Type B pancreatic cell (in vitro differentiated cells): ENCODE results near the gene UBC. TPM values are rescaled to one million over a fixed set of nuclear protein-coding genes. Genes with fewer than 3 reads are reported as not detected.
"Not testable (repeated sequence)": the region's sequence is repeated elsewhere in the genome, so short reads cannot be mapped to it uniquely, and the experiment has no call there.

ENCODE experiments used
- DNase-seq: peaks from one replicate; pipeline ENCODE4 v3.0.0; 2021; ENCODE audit warnings: mixed read lengths; ENCODE audit not compliant: unreplicated experiment; ENCODE audit errors: extremely low spot score
- H3K27ac Mint-ChIP-seq: 2 replicates; pipeline ENCODE4 v1.8.0; 2021; ENCODE audit warnings: mild to moderate bottlenecking, mixed read lengths
- H3K27me3 Mint-ChIP-seq: 2 replicates; pipeline ENCODE4 v1.8.0; 2021; ENCODE audit warnings: mixed read lengths
- H3K36me3 Mint-ChIP-seq: 2 replicates; pipeline ENCODE4 v1.8.0; 2021; ENCODE audit warnings: mixed read lengths
- H3K4me1 Mint-ChIP-seq: one replicate; pipeline ENCODE4 v1.8.0; 2021; ENCODE audit warnings: mixed read lengths; ENCODE audit not compliant: unreplicated experiment
- H3K4me3 Mint-ChIP-seq: 2 replicates; pipeline ENCODE4 v1.8.0; 2021; ENCODE audit warnings: mild to moderate bottlenecking, mixed read lengths
- H3K9me3 Mint-ChIP-seq: 2 replicates; pipeline ENCODE4 v1.8.0; 2021; ENCODE audit warnings: mixed read lengths
- CTCF ChIP-seq: fragments of 200-600 bp; sonication (generic); conservative IDR thresholded peaks from 2 replicates; pipeline ENCODE4 v1.5.0; 2021; ENCODE audit warnings: antibody characterized with exemption, mild to moderate bottlenecking
- total RNA-seq: library from RNA; stranded (reverse); gene quantifications from 2 replicates; pipeline ENCODE4 v1.2.1, GENCODE V29; 2021; ENCODE audit warnings: low replicate concordance

The UBC gene
- total RNA-seq, 1 donor from 2014 or later, result 761 TPM

GRCh38 chr12:124906606-124907261, 7.7 kb downstream of the UBC start:
- peaks cover 11% of the 10 kb centered on the region for H3K27me3 Mint-ChIP-seq
- peak overlapping the region; percentile 52 for H3K27ac Mint-ChIP-seq
- DNase-seq, result peak; percentile 81
- peak overlapping the region; percentile 14 for H3K4me3 Mint-ChIP-seq
- H3K4me1 Mint-ChIP-seq, result peaks cover 38% of the 10 kb centered on the region
- no peaks in the 10 kb centered on the region for H3K9me3 Mint-ChIP-seq
- peak; percentile 97 for TF ChIP-seq CTCF
- peaks cover 19% of the 10 kb centered on the region for H3K36me3 Mint-ChIP-seq

DNA sequence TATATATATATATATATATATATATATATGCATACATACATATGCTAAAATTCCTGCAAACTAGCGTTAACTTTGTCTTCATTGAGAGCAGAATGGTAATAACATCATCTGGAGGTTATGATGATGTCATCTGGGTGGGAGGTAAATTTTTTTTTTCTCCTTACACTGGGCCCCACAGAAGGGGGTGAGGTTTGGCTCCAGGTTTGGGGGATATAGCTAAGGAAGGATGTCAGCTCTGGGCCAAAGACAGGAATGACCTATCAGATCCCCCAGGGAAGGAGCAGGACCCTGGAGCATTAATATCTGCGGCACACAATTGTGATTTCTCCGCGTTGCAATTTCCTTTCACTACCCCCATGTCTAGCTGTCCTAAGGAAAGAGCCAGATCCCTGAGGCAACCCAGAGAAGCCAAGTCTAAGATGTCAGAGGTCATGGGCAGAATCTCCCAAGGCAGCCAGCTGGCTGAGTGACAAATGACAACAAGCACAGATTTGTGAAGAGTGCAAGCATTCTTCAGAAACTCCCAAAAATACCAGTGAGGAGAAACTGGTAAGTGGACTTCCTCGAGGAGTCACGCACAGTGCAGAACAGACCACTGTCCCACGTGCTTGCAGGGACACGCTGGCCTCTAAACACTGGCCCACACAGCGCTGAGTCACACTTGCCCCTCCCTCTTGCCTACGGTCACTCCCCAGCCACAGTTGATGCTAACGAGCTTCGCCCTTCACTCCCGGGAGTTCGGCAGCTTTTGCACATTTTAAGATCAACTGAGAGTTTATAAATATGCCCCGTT, 9.9 kb downstream of the UBC start:
- DNase-seq, result no peak
- Mint-ChIP-seq H3K9me3 (no peaks in the 10 kb centered on the region), H3K4me3 (peak overlapping the region; percentile 46), H3K27ac (peak overlapping the region; percentile 89), H3K4me1 (peaks cover 21% of the 10 kb centered on the region), H3K27me3 (no peaks in the 10 kb centered on the region), H3K36me3 (no peaks in the 10 kb centered on the region)
- no peak for TF ChIP-seq CTCF

GRCh38 chr12:124902916-124903315, 11.5 kb downstream of the UBC start:
- Mint-ChIP-seq H3K9me3 (no peaks in the 10 kb centered on the region), H3K36me3 (no peaks in the 10 kb centered on the region), H3K4me1 (peaks cover 30% of the 10 kb centered on the region), H3K27me3 (no peaks in the 10 kb centered on the region), H3K27ac (no peak overlapping the region), H3K4me3 (no peak overlapping the region)
- no peak for DNase-seq
- no peak for TF ChIP-seq CTCF

DNA sequence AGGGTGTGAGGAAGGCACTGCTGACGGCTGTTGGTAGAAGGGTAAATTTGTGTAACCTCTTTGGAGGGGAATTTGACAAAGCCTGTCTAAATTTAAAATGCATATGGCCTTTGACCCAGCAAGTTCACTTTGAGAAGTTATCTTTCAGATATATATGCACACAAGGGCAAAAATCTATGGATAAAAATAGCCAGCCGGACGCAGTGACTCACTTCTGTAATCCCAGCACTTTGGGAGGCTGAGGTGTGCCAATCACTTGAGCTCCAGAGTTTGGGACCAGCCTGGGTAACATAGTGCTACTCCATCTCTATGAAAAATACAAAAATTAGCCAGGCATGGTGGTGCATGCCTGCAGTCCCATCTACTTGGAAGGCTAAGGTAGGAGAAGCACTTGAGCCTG, 13.4 kb downstream of the UBC start:
- peaks cover 4% of the 10 kb centered on the region for H3K9me3 Mint-ChIP-seq
- no peaks in the 10 kb centered on the region for H3K36me3 Mint-ChIP-seq
- no peaks in the 10 kb centered on the region for H3K27me3 Mint-ChIP-seq
- H3K4me1 Mint-ChIP-seq, result peaks cover 23% of the 10 kb centered on the region
- no peak for DNase-seq
- no peak overlapping the region for H3K4me3 Mint-ChIP-seq
- H3K27ac Mint-ChIP-seq, result no peak overlapping the region
- TF ChIP-seq CTCF, result no peak

DNA sequence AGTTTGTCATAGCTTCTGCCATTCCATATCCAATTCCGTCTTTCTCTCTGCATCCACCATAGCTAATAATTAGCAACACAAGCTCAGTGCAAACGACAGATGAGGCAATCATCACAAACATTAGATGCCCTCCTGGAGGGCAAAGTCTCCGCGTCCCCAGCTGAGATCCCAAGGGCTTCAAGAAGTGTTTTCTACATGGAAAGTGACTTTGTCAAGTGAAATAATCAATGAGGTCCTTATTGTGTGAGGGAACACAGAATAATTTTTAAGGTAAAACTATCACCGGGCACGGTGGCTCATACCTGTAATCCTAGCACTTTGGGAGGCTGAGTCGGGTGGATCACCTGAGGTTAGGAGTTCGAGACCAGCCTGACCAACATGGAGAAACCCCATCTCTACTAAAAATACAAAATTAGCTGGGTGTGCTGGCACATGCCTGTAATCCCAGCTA, 14.1 kb downstream of the UBC start:
- not testable (repeated sequence) for H3K27me3 Mint-ChIP-seq, H3K4me3 Mint-ChIP-seq, H3K27ac Mint-ChIP-seq, H3K36me3 Mint-ChIP-seq, DNase-seq, H3K9me3 Mint-ChIP-seq
- H3K4me1 Mint-ChIP-seq, result peaks cover 21% of the 10 kb centered on the region

- TF ChIP-seq CTCF, result no peak
These were observed 15.5 kb downstream of the UBC start for GRCh38 chr12:124898923-124899294.

More at GRCh38 chr12:124898923-124899294, 15.5 kb downstream of the UBC start:
- H3K27me3 Mint-ChIP-seq, result no peaks in the 10 kb centered on the region
- peaks cover 4% of the 10 kb centered on the region for H3K9me3 Mint-ChIP-seq
- DNase-seq, result no peak
- H3K36me3 Mint-ChIP-seq, result peaks cover 4% of the 10 kb centered on the region
- no peak overlapping the region for H3K27ac Mint-ChIP-seq
- H3K4me3 Mint-ChIP-seq, result no peak overlapping the region
- peaks cover 12% of the 10 kb centered on the region for H3K4me1 Mint-ChIP-seq
